Right kidney (tissue), 1 donor: Measurements from ENCODE around the gene DHX35.

Experiments
- DNase-seq: peaks from one replicate; pipeline ENCODE4 v3.0.0-alpha.2; 2016

Gene DHX35

DNA sequence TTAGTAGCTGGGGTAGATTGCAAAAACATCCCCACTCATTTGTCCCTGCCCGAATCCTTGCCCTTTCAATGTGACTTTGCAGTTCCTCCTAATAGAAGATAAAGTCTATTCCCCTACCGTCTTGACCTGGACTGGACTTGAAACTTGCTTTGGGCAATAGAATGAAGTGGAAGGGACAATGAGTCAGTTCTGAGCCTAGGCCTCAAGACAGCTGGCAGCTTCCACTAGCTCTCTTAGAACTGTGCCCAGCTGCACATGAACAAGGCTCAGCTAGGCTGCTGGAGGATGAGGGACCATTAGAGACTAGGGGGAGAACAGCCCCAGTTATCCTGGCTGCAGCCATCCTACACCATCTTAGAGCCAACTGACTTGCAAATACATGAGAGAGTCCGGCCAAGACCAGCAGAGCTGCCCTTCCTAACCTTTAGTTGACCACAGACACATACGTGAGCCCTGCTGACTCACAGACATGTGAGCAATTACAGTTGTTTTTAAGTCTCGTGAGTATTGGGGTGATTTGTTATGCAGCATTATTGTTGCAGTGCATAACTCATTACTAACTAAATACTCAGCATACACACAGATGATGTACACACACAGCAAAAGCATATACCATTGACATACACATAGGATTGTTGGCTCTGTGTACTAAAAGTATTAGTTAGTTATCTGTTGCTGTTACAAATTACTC lies 105.5 kb downstream of the DHX35 start:
- no peak for DNase-seq

DNA sequence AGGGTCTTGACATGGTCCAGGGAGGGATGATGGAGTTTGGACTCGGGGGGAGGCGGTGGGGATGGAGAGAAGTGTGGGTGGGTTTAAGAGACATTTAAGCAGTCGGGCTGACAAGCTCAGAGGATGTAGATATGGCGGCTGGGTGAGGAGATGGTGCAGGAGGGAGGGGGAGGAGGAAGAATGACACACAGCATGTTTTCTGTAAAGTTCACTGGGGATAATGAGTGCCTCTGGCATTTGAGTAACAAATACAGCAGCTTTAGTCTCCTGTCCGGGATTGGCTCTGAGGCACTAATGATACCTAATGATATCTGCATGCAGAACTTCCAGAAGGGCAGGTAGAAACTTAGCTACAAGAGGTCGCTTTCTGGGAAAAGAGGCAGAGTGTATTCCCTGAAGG lies 107.8 kb downstream of the DHX35 start:
- no peak for DNase-seq

DNA sequence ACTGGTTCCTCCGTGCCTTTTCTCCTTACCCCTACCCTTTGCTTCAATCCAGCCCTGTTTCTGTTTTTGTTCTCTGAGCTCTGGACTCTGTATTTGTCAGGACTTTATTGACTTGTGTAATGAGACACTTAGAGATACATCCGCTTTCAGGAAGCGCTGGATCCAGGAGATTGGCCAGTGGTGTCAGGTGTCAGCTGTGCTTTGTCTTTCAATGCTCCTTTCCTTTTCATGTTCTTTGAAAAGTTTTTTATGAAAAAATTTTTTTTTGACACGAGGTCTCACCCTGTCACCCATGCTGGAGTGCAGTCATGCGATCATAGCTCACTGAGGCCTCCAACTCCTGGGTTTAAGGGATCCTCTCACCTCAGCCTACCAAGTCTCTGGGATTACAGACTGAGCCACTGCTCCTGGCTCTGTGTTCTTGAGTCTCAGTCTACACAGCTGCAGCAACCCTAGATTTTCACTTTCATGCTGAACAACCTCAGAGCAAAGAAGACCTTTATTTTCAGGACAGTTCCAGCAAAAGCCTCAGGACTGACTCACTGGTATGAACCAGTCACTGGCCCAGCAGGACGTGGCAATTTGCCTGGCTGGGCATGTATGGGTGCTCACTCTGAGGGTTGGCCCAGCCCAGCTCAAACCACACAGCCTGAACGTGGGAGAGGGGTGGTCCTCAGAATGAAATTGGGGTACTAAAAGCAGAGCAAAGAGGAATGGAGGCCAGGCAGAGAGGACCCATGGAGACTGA lies 108.5 kb downstream of the DHX35 start:
- no peak for DNase-seq

DNA sequence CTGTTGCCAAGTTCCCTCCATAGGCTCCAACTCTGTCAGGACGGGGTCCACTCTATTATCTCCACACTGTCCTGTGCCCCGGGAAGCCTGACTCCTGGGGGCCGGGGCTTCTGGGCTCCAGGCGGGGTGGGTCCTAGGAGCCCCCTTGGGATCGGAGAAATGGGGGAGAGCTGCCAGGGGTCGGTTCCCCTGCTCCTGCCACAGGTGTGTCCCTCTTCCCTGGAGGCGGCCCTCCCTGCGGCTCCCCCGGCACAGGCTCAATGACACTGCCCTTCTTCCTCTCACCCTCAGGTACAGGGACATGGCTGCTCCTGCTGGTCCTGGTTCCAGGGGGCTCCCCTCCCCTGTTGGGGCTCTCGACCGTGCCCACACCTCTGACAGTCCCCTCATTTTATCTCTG lies 110.0 kb downstream of the DHX35 start:
- no peak for DNase-seq

DNA sequence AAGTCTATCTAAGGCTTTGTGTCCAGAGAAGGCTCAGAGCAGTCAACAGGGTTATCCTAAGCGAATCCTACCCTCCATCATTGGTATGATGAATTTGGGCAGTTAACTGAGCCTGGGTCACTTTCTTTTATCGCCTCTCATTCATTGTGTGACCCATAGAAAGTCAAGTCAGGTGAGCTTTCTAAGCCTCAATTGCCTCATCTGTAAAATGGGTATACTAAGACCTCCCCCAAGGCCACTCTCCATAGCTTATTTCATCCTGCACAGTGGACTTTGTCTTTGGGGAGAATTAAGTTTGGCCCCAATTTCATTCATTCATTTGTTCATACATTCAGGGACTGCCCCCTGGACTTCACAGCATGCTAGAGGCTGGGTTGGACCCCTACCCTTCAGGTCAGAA lies 110.5 kb downstream of the DHX35 start:
- no peak for DNase-seq

DNA sequence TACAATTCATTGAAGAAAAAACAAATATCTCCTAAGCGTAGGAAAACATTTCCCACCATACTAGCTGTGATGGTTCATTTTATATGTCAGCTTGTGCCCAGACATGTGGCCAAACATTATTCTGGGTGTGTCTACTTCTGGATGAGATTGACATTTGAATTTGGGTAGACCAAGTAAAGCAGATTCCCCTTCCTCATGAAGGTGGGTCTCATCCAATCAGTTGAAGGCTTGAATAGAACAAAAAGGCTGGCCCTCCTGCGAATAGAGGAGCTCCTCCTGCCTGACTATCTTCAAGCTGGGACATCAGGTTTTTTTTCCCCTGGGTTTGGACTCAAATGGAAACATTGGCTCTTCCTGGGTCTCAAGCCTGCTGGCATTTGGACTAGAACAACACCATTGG lies 113.6 kb downstream of the DHX35 start:
- DNase-seq, result no peak

DNA sequence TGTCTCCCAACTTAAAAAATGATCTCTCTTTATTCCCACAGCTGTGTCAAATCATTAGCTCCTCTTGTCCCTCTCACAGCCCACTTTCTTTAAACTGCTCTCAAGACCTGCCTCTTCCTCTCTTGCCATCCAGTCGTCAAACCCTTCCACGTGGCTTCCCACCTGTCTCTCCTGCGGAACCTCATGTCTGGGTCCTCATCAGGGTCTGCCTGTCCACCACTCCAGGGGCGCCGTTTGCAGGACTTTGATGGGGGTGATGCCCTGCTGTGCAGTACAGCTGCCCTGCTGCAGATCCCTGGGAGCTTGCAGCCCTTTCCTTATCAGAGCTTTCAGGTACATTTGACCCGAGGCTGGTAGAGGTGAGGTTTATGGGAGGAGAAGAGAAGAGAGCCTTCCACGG lies 114.8 kb downstream of the DHX35 start:
- DNase-seq, result no peak

DNA sequence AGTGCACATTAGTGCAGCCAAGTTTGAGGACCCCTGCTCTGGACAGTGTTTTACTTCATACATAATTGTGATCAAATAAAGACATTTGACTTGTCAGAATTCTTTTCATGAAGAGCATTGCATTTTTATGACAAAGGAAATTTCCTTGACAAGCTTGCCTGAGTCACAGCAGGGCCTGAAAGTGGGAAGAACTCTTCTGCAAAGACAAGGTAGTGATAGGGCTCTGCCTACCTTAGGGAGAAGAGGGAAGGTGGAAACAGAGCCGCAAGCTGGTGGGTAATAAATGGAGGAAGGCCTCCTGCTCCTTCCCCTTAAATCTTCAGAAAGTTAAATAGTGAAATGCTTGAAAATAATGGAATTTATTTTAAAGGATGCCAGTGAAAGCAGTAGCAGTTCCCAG lies 118.2 kb downstream of the DHX35 start:
- no peak for DNase-seq

DNA sequence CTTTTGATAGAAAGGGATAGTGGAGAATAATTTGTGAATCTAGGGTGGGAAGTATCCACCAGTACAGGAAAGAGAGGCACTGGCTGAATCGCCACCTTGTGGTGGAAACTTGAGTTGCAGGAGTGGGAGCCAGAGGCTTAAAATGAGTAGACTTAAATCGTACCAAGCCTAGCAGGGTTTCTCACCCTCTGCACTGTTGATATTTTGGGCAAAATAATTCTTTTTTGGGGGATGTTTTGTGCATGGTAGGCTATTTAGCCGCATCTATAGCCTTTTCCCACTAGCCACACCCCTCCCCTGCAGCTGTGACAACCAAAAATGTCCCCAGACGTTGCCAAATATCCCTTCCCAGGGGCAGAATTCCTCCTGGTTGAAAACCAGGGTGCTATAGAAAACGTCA lies 119.1 kb downstream of the DHX35 start:
- no peak for DNase-seq

DNA sequence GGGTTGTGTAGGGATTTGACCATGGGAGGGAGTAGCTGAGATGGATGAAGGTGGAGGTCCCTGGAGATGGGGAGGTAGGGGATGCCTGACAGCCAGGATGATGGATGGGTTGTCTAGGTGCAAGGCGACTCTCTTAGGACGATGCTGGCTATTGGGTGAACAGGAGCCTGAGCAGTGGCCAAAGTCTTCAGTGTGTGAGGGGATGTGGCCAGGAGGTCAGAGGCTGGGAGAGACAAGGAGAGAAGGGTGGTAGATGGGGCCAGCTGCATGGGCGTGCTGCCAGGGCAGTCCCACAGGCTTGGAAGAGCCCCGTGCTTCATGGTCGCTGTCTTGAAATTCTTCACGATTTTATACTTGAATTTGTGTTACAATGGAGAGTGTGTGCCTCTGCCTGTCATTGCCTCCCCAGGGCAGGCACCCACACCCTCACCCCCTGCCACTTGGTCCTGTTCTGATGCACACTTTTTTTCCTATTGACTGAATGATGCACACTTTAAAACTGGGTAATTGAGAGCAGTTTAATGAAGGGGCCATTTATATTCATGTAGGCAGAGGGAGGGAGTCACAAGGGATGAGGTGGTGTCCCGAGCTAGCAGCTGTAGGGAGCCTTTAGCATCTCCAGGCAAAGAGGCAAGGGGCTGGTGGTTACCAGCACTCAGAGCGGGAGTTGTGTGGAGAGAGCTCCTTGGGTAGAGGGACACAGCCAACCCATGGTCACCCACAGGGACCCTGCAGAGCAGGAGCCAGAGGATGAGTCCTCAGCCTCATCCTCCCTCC lies 120.7 kb downstream of the DHX35 start:
- DNase-seq, result no peak

DNA sequence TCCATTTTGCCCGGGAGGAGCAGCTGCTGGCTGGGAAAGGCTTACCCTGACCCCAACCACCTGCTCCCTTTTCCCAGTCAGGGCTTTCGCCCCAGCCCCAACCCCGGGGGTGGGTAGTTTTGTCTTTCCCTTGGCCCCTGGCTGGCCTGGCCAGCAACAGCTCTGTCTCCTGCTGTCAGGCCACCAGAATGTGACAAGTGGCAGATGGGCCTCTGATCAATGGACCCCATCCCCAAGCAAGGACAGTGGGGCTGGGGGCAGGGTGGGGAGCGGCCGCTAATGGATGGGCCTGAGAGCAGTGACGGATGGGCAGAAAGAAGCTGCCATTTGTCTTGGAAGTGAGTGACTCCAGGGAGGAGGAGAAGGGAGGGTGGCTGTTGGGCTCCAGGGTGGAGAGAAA lies 121.6 kb downstream of the DHX35 start:
- no peak for DNase-seq

DNA sequence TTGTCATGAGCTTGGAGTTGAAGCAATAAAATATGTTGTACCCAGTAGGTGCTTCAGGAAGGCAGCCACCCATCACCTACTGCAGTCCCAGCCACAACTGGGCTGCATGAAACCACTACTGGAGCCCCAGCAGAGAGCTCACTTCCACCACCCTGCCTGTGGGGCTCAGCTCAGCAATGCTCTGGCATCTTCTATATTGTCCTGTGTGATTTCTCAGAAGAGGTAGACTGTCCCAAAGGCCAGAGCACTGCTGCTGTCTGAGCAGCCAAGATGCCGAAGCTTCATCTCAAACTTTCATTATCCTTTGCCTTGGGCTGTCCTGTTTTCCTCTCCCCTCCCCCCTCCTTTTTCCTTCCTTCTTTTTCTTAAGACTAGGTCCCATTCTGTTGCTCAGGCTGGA lies 126.9 kb downstream of the DHX35 start:
- DNase-seq, result no peak
